ENCODE measurements around the gene EIF5B.

DNA sequence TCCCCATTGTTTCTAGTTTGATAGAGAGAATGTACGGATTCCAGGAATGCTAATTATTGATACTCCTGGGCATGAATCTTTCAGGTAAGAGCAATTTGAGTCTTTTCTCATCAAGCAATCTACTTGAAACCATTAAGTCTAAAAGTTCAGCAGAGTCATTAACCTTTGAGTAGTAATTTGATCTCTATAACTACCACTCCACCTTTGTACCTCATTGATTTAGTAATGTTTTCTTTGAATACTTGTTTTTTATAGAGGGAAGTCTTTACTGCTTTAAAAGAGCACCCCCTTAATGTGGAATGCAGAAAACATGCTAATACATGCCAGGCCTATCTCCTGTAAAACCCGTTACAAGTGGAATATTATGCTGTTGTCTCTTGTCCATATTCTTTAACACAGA, 45.0 kb downstream of the EIF5B start:
- no peak for TF ChIP-seq CREB1 (CRISPR knock-in tag; IDR thresholded peaks at IDR 0.05; ENCODE audit: low read depth)
- no peak for TF ChIP-seq POLR2AphosphoS5 (IDR thresholded peaks at IDR 0.05; ENCODE audit: low read depth)
- TF ChIP-seq, protein P1, sequence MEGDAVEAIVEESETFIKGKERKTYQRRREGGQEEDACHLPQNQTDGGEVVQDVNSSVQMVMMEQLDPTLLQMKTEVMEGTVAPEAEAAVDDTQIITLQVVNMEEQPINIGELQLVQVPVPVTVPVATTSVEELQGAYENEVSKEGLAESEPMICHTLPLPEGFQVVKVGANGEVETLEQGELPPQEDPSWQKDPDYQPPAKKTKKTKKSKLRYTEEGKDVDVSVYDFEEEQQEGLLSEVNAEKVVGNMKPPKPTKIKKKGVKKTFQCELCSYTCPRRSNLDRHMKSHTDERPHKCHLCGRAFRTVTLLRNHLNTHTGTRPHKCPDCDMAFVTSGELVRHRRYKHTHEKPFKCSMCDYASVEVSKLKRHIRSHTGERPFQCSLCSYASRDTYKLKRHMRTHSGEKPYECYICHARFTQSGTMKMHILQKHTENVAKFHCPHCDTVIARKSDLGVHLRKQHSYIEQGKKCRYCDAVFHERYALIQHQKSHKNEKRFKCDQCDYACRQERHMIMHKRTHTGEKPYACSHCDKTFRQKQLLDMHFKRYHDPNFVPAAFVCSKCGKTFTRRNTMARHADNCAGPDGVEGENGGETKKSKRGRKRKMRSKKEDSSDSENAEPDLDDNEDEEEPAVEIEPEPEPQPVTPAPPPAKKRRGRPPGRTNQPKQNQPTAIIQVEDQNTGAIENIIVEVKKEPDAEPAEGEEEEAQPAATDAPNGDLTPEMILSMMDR (conservative IDR thresholded peaks at IDR 0.05; ENCODE audit: low read depth in 2 of 2) = no peak
- TF ChIP-seq, protein P2, sequence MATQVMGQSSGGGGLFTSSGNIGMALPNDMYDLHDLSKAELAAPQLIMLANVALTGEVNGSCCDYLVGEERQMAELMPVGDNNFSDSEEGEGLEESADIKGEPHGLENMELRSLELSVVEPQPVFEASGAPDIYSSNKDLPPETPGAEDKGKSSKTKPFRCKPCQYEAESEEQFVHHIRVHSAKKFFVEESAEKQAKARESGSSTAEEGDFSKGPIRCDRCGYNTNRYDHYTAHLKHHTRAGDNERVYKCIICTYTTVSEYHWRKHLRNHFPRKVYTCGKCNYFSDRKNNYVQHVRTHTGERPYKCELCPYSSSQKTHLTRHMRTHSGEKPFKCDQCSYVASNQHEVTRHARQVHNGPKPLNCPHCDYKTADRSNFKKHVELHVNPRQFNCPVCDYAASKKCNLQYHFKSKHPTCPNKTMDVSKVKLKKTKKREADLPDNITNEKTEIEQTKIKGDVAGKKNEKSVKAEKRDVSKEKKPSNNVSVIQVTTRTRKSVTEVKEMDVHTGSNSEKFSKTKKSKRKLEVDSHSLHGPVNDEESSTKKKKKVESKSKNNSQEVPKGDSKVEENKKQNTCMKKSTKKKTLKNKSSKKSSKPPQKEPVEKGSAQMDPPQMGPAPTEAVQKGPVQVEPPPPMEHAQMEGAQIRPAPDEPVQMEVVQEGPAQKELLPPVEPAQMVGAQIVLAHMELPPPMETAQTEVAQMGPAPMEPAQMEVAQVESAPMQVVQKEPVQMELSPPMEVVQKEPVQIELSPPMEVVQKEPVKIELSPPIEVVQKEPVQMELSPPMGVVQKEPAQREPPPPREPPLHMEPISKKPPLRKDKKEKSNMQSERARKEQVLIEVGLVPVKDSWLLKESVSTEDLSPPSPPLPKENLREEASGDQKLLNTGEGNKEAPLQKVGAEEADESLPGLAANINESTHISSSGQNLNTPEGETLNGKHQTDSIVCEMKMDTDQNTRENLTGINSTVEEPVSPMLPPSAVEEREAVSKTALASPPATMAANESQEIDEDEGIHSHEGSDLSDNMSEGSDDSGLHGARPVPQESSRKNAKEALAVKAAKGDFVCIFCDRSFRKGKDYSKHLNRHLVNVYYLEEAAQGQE (IDR thresholded peaks at IDR 0.05; ENCODE audit: unreplicated experiment) = no peak
- no peak for TF ChIP-seq EZH2 (IDR thresholded peaks at IDR 0.05; ENCODE audit: low read depth, unreplicated experiment)
- no peak for TF ChIP-seq STAT1 (IDR thresholded peaks at IDR 0.05; ENCODE audit: unreplicated experiment)
- TF ChIP-seq EZH2phosphoT487 (IDR thresholded peaks at IDR 0.05; ENCODE audit: unreplicated experiment) = no peak
- no peak for TF ChIP-seq ZNF331 (CRISPR knock-in tag; IDR thresholded peaks at IDR 0.05; ENCODE audit: low read depth)
- no peak for TF ChIP-seq JUNB (IDR thresholded peaks at IDR 0.05; ENCODE audit: unreplicated experiment)
- TF ChIP-seq, protein P3, sequence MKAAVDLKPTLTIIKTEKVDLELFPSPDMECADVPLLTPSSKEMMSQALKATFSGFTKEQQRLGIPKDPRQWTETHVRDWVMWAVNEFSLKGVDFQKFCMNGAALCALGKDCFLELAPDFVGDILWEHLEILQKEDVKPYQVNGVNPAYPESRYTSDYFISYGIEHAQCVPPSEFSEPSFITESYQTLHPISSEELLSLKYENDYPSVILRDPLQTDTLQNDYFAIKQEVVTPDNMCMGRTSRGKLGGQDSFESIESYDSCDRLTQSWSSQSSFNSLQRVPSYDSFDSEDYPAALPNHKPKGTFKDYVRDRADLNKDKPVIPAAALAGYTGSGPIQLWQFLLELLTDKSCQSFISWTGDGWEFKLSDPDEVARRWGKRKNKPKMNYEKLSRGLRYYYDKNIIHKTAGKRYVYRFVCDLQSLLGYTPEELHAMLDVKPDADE (IDR thresholded peaks at IDR 0.05) = no peak
- no peak for TF ChIP-seq ZNF114 (CRISPR knock-in tag; IDR thresholded peaks at IDR 0.05)
- no peak for TF ChIP-seq NANOG (IDR thresholded peaks at IDR 0.05; ENCODE audit: borderline replicate concordance)
